Skeletal muscle satellite cell (primary cell): ENCODE data around the gene ZNF48.

ENCODE experiments used
- H3K27me3 ChIP-seq: 2 replicates; pipeline ENCODE4 v1.7.0; 2013; ENCODE audit warnings: low read length; ENCODE audit not compliant: control insufficient read depth, insufficient read depth
- H3K36me3 ChIP-seq: 2 replicates; pipeline ENCODE4 v1.7.0; 2013; ENCODE audit warnings: mild to moderate bottlenecking, control low read depth, low read length; ENCODE audit not compliant: insufficient read depth
- H3K4me1 ChIP-seq: 2 replicates; pipeline ENCODE4 v1.7.0; 2013; ENCODE audit warnings: low read length; ENCODE audit not compliant: control insufficient read depth, insufficient read depth
- H3K4me2 ChIP-seq: 2 replicates; pipeline ENCODE4 v1.7.0; 2013; ENCODE audit warnings: mild to moderate bottlenecking, low read length
- H3K4me3 ChIP-seq: 2 replicates; pipeline ENCODE4 v1.7.0; 2013; ENCODE audit warnings: low read length
- H3K9ac ChIP-seq: 2 replicates; pipeline ENCODE4 v1.7.0; 2013; ENCODE audit warnings: mild to moderate bottlenecking, low read depth, low read length, moderate library complexity
- H3K9me3 ChIP-seq: replicated peaks from 2 replicates; pipeline ENCODE4 v1.7.0; 2013; ENCODE audit warnings: mild to moderate bottlenecking, control low read depth, low read length

ZNF48 gene

DNA sequence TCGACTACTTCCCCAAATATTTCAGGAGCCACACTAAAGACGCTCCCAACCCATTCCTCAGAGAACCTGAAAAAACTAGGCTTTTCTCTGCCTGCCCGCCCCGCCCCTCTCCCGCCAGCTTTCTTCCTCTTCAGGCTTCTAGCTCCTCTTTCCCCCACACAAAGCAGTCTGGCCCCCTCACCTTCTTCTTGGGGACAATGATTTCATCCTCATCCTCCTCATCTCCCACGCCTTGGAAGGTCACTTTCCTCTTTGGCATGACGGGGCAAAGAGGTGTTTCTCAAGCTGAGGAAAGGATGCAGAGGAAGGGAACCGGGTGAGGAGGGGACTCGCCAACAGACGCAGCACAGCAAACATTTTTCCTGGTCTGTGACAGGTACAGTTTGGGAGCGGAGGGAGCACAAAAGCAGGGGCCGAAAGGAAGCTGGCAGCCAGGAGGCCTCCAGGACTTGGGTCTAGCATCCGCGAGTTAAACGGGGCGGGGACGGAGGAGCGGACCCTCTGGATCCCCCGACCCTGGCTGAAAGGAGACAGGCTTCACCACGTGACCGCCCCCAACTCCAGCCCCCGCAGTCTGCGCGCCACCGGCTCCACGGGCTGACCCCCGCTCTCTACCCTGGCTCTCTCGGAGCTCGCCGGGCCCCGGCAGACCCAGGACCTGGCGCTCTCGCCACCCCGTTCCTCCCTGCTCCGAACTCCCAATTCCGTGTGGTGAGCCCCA lies 40.6 kb upstream of the ZNF48 start:
- peak overlapping the region; percentile 91 for H3K4me3 ChIP-seq
- H3K4me2 ChIP-seq, result peak overlapping the region; percentile 88
- no peaks in the 10 kb centered on the region for H3K27me3 ChIP-seq
- peak overlapping the region; percentile 93 for H3K9ac ChIP-seq
- no peaks in the 10 kb centered on the region for H3K9me3 ChIP-seq
- peaks cover 59% of the 10 kb centered on the region for H3K36me3 ChIP-seq
- peaks cover 49% of the 10 kb centered on the region for H3K4me1 ChIP-seq

DNA sequence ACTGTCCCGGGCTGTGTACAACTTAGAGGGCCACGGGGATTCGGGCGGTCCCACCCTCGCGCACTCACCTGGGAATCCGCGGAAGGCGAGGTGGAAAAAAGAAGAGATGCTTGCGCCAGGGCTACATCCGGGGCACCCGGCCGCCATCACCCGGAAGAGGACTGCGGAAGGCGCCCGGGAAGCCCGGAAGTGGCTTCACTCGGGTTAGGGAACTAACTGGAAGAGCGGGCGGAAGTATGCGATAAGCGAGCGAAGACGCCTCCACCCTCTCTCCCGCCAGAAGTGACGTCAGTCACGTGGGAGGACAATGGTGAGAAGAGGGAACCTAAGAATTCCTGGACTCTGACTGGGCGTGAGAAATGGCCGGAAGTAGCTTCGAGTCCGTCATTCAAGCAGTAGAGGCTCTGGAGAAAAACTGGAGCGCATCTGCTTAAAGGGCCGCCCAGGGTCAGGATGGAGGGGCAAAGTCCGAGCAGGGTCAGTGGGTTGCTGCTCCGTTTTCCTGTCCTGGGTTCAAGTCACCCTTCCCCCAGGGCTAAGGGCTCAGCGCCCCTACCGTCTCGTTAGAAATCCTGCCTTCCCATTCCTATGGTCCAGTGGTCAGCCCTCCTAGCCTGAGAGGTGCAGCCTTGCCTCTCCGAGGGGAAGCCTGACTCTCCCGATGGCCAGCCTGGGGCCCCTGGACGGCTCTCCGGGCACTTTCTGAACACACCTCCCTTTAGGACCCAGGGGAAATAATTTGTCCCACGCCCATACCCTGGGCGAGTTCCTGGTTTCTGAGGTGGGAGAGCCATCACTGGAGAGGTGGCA lies 39.9 kb upstream of the ZNF48 start, which contains the start of gene CD2BP2:
TSS of gene CD2BP2 (minus strand) at position 165 of the 810 bp plus-strand sequence. CDS start 627 bp downstream, outside the sequence.
- H3K9ac ChIP-seq, result peak within 1 kb of the TSS; percentile 93
- peaks cover 57% of the 10 kb centered on the region for H3K36me3 ChIP-seq
- peak within 1 kb of the TSS; percentile 91 for H3K4me2 ChIP-seq
- H3K4me3 ChIP-seq, result peak within 1 kb of the TSS; percentile 91
- peaks cover 49% of the 10 kb centered on the region for H3K4me1 ChIP-seq
- no peaks in the 10 kb centered on the region for H3K27me3 ChIP-seq
- no peaks in the 10 kb centered on the region for H3K9me3 ChIP-seq

DNA sequence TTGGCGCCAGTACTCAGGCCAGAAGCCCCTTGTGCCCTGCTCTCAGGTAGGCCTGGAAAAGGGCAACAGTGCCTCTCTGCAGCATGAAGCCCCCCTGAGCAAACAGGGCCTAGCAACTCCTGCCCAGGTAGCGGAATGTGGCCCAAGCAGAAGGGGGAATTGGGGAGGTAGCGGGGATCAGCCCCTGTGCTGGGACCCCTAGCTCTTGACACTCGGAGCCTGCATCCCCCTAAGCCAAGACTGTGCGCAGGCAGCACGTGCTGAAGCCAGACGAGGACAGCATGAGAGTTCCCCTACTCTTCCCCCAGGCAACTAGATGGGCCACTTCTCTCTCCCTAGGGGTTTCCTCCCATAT lies 39.3 kb upstream of the ZNF48 start:
- Histone ChIP-seq H3K9me3 (no peaks in the 10 kb centered on the region), H3K36me3 (peaks cover 55% of the 10 kb centered on the region), H3K4me1 (peaks cover 49% of the 10 kb centered on the region), H3K27me3 (no peaks in the 10 kb centered on the region), H3K9ac (peak overlapping the region; percentile 93), H3K4me2 (peak overlapping the region; percentile 91), H3K4me3 (peak overlapping the region; percentile 71)

DNA sequence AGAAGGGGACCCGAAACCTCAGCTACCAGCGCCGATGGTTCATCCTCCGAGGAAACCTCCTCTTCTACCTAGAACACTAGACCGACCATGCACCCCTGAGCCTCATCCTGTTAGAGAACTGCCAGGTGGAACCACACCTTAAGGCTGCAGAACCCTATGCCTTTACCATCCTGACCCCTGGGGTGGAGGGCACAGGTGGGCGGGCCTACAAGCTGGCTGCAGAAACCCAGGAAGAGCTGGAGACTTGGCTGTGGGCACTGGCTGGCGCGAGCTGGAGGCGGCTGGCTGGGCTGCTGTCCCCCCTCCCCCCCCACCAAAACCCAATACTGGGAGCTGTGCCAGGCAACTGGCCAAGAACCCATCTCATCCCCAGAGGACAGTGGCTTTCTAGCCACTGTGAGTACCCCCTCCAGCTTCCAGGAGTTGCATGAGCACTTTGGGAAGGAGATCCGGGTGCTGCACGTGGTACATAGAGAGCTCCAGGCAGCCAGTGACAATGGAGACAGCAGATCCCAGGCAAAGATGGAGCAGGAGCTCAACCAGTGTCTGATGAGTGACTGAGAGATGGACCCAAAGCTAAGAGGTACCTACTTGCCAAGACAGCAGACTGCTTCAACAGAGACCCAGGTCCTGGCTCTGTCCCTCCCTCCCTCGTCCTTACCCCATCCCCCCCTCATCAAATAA lies 38.7 kb upstream of the ZNF48 start:
- Histone ChIP-seq H3K36me3 (peaks cover 52% of the 10 kb centered on the region), H3K4me1 (peaks cover 47% of the 10 kb centered on the region), H3K4me3 (peak overlapping the region; percentile 71)

DNA sequence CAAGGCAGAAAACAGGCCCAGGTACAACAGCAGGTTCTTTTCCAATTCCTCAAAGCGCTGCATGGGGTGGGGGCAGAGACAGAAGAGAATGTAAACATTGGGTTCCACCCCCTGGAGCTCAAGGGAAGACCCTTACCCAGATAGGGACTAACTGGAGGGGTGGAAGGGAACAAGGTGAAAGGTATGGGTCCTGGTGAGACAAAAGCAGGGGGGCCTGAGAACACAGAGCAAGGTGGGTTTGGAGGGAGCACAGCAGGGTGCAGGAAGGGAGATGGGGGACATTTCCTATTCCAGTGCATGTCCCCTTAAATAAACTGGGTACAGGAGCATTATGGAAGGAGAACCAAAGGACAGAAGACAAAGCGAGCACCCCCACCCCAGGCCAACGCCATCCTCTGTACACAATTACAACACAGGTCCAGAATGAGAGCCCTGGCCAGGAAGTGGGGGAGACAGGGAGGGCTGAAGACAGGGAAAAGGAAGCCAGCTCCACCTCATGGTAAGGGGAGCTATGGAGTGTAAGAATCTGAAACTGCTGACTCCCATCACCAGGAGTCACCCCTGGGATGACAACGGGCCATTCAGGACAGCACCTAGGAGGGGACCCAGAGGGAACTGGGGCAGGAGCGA lies 38.0 kb upstream of the ZNF48 start:
- Histone ChIP-seq H3K4me3 (no peak overlapping the region), H3K4me2 (no peak overlapping the region), H3K36me3 (peaks cover 47% of the 10 kb centered on the region), H3K4me1 (peaks cover 40% of the 10 kb centered on the region), H3K9me3 (no peaks in the 10 kb centered on the region), H3K27me3 (no peaks in the 10 kb centered on the region), H3K9ac (no peak overlapping the region)

More for the DNA sequence above, 38.7 kb upstream of the ZNF48 start:
- H3K27me3 ChIP-seq, result no peaks in the 10 kb centered on the region
- peak overlapping the region; percentile 91 for H3K4me2 ChIP-seq
- no peaks in the 10 kb centered on the region for H3K9me3 ChIP-seq
- no peak overlapping the region for H3K9ac ChIP-seq

DNA sequence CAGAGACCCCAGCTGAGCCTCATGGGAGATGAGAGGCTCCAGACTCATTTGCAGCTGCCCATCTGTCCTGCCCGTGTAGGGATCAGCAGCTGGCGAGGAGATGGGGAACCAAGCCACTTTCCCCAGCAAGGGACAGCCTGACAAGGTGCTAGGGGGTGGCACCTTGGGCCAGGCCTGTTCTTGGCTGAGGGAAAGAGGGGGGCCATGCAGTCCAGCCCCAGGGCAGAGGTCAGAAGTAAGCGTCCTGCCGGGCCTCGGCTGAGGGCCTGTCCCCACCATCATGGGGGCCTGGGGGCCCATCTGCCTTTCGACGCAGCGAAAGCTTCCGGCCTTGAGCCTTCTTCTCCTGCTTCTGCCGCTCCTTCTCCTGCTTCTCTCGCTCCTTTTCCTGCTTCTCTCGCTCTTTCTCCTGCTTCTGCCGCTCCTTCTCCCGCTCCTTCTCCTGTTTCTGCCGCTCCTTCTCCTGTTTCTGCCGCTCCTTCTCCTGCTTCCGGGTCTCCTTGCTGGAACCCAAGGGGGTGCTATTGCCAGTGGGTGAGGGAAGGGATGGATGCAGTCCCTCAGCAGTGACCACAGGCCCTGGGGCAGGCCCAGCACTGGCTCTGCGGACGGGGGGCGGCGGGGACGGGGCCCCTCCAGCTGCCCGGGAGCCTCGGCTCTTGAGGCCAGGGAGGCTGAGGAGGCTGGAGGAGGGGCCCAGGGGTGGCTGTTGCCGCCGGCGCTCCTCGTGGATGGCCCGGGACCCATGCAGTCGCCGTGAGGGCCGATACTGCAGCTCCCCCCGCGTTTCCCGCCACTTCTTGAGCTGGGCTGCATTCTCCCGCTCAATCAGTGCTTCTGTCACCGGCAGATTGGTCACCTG lies 37.3 kb upstream of the ZNF48 start:
- Histone ChIP-seq H3K36me3 (peaks cover 44% of the 10 kb centered on the region), H3K4me2 (no peak overlapping the region), H3K27me3 (no peaks in the 10 kb centered on the region), H3K4me1 (peaks cover 33% of the 10 kb centered on the region), H3K4me3 (no peak overlapping the region), H3K9ac (no peak overlapping the region), H3K9me3 (no peaks in the 10 kb centered on the region)

DNA sequence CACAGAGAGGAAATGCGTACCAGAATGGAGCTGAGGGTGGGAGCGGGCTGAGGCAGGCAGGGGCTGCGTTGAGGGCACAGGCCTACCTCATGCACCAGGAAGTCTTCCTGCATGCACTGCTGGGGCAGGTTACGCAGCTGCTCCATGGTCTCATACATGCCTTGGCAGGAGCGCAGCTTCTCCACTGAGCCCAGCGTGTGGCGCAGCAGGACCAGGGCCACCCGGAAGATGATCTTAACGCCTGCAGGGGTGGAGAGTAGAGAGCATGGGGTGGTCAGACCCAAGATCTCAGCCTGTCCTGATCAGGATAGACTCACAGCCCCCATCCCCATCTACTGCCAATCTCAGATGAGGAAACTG lies 36.7 kb upstream of the ZNF48 start:
- H3K9me3 ChIP-seq, result no peaks in the 10 kb centered on the region
- H3K36me3 ChIP-seq, result peaks cover 38% of the 10 kb centered on the region
- no peak overlapping the region for H3K4me3 ChIP-seq
- H3K27me3 ChIP-seq, result no peaks in the 10 kb centered on the region
- H3K4me1 ChIP-seq, result peaks cover 30% of the 10 kb centered on the region
- H3K4me2 ChIP-seq, result no peak overlapping the region
- H3K9ac ChIP-seq, result no peak overlapping the region

DNA sequence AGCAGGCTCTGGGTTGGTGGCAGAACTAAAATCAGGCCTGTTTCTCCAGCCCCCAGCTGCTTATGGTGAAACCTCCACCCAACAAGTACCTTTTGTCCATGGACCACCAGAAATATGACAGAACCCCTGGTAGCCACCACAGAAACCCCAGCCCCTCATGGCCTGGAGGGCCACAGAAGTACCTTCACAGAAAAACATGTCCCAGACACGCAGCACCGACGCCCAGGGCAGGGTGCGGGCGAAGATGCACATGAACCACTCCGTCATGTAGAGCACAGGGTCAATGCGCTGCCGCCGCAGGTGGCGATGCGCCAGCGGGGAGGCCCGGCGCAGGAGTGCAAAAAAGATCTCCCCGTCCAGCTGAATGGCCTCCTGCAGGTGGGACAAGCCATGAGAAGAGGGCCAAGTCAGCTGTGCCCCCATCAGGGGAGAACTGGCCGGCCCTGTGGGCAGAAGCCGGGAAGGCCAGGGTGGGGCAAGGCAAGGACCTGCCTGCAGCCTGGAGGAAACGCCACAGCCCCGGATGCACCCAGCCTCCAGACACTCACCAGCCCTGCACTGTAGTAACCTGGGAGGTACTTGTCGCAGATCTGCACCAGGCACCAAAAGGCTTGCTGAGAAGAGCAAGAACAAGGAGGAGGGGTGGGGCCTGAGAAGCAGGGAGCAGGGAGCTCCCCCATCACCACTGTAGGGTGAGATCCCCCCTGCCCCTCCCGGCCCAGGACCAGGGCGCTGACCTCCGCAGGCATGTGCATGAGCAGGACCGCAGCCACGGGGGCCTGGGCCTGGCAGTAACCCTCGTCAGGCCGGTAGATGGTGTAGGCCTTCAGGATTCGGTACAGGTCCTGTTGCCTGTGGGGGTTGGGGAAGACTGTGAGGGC lies 36.0 kb upstream of the ZNF48 start:
- Histone ChIP-seq H3K9me3 (no peaks in the 10 kb centered on the region), H3K4me3 (no peak overlapping the region), H3K4me2 (no peak overlapping the region), H3K27me3 (no peaks in the 10 kb centered on the region), H3K36me3 (peaks cover 33% of the 10 kb centered on the region), H3K4me1 (peaks cover 23% of the 10 kb centered on the region), H3K9ac (no peak overlapping the region)

DNA sequence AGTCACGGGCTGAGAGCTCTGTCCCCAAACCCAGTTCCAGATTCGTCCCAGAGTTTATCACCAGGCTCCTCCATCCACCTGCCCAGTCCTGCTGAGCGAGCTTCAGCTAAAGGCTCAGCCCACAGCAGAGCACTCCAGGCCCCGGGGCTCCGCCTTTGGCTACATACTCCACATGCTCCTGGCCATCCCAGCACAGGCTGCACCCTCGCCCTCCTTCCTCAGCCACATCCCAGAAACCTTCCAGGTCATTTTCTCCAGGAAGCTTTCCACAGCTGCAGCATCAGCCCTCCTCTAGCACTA lies 35.4 kb upstream of the ZNF48 start:
- Histone ChIP-seq H3K36me3 (peaks cover 34% of the 10 kb centered on the region), H3K4me3 (no peak overlapping the region), H3K9ac (no peak overlapping the region), H3K9me3 (no peaks in the 10 kb centered on the region), H3K4me2 (no peak overlapping the region), H3K27me3 (no peaks in the 10 kb centered on the region), H3K4me1 (peaks cover 23% of the 10 kb centered on the region)

DNA sequence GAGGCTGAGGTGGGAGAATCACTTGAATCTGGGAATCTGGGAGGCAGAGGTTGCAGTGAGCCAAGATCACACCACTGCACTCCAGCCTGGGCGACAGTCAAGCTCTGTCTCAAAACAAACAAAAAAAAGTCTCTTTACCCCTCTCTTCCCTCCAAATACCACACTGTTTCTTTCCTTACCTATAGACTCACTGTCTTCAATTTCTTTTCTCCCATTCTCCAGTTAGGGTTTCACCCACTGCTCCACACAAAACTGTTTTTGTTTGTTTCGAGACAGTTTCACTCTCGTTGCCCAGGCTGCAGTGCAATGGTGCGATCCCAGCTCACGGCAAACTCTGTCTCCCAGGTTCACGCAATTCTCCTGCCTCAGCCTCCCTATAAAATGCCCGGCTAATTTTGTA lies 34.0 kb upstream of the ZNF48 start:
- peaks cover 44% of the 10 kb centered on the region for H3K36me3 ChIP-seq
- peaks cover 14% of the 10 kb centered on the region for H3K4me1 ChIP-seq
- H3K4me3 ChIP-seq, result no peak overlapping the region
- H3K4me2 ChIP-seq, result no peak overlapping the region
- no peaks in the 10 kb centered on the region for H3K27me3 ChIP-seq
- H3K9me3 ChIP-seq, result no peaks in the 10 kb centered on the region
- no peak overlapping the region for H3K9ac ChIP-seq
